SK-N-SH treated with all-trans-retinoic acid at 6 μM for 48 hours (cell line): ENCODE results near the gene NPIPB6.

Source experiments
- CREB5 ChIP-seq: fragments of 250-450 bp; sonication (Bioruptor Pico); IDR thresholded peaks from 2 replicates; pipeline ENCODE4 v1.5.1; 2020; ENCODE audit warnings: low read depth, mild to moderate bottlenecking, moderate library complexity
- CSRNP3 ChIP-seq: fragments of 250-450 bp; sonication (Bioruptor Pico); IDR thresholded peaks from 2 replicates; pipeline ENCODE4 v1.5.1; 2021; ENCODE audit warnings: mild to moderate bottlenecking, moderate library complexity
- ZFP3 ChIP-seq: fragments of 250-450 bp; sonication (Bioruptor Pico); IDR thresholded peaks from 2 replicates; pipeline ENCODE4 v1.5.0; 2020; ENCODE audit warnings: mild to moderate bottlenecking, moderate library complexity

GRCh38 chr16:28292731-28293600 is 70.3 kb downstream of the NPIPB6 start:
- TF ChIP-seq CREB5 = no peak
- TF ChIP-seq ZFP3 = no peak
- no peak for TF ChIP-seq CSRNP3 (CRISPR knock-in tag)
